HG02588 (cell line): Measurements from ENCODE around the gene POM121.
"Not testable (repeated sequence)": the region's sequence is repeated elsewhere in the genome, so short reads cannot be mapped to it uniquely, and the experiment has no call there.

Experiments
- ATAC-seq: cut with Tn5 transposase; IDR thresholded peaks from one replicate; pipeline ENCODE4 v1.9.1; 2021; ENCODE audit warnings: mild to moderate bottlenecking, moderate library complexity; ENCODE audit not compliant: unreplicated experiment

The POM121 gene

DNA sequence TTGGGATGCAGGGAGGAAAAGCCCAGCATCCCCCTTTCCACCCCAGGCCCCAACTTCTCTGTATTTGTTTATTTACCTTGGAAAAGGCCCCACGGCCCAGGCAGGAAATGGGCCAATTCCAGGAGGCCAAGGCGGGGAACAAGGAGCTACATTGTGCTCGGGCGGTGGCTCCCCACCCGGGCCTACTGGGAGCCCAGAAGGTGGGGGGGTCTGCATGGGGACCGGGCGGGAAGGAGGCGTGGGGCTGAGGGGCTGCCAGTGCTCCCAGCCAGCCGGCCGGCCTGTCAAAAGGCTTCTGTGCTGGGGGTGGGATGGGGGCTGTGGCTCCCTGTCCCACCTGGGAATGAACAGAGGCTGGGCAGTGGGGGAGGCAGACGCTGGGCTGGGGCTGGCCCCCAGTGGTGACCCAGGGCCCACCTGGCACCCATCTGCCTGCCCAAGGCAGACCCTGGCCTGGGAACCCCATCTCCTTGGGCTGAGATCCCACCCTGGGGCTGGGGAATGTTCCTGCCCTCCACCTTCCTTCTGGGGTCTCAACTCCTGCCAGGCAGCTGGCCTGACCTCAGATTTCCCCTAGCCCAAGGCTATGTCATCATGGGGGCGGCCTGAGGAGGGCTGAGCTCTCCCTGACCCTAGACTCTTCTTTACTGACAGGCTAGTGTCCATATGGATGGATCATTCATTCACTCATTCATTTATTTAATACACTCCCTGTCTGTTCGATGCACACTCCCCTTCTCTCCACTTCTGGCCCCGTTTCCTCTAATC lies 65.4 kb downstream of the POM121 start:
- ATAC-seq = not testable (repeated sequence)

GRCh38 chr7:72995484-72995883 lies 70.6 kb downstream of the POM121 start:
- ATAC-seq = not testable (repeated sequence)

- ATAC-seq = not testable (repeated sequence)
Observed at GRCh38 chr7:72997447-72997846, 72.6 kb downstream of the POM121 start.

- ATAC-seq = not testable (repeated sequence)
Observed at GRCh38 chr7:72997887-72998468, 73.1 kb downstream of the POM121 start.
